NCI-H1694 (cell line): ENCODE measurements around the gene LRCOL1.
A peak's percentile ranks its signal among the peaks of the same experiment; 100 is the strongest.

Source experiments
- DNase-seq: peaks from one replicate; lab custom pipeline; 2025; lab: John Stamatoyannopoulos, UW

Gene LRCOL1

DNA sequence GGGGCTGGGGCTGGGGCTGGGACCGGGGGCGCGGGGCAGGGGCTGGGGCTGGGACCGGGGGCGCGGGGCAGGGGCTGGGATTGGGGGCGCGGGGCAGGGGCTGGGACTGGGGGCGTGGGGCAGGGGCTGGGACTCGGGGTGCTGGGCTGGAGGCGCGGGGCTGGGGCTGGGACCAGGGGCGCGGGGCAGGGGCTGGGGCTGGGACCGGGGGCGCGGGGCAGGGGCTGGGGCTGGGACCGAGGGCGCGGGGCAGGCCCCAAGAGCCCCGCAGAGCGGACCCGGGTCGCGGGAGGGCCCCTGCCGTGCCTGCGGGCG lies 8.6 kb upstream of the LRCOL1 start:
- no peak for DNase-seq

GRCh38 chr12:132618683-132619043 lies 8.3 kb upstream of the LRCOL1 start, which contains the start of gene P2RX2:
P2RX2 (plus strand) TSS chr12:132618776; CDS start chr12:132618817, 41 bp downstream.
- no peak for DNase-seq

- DNase-seq, result no peak
These were observed 7.7 kb upstream of the LRCOL1 start for GRCh38 chr12:132617822-132618682.

GRCh38 chr12:132617135-132617701 lies 6.8 kb upstream of the LRCOL1 start:
- no peak for DNase-seq

- no peak for DNase-seq
These were observed 5.2 kb upstream of the LRCOL1 start for GRCh38 chr12:132615579-132616038.

DNA sequence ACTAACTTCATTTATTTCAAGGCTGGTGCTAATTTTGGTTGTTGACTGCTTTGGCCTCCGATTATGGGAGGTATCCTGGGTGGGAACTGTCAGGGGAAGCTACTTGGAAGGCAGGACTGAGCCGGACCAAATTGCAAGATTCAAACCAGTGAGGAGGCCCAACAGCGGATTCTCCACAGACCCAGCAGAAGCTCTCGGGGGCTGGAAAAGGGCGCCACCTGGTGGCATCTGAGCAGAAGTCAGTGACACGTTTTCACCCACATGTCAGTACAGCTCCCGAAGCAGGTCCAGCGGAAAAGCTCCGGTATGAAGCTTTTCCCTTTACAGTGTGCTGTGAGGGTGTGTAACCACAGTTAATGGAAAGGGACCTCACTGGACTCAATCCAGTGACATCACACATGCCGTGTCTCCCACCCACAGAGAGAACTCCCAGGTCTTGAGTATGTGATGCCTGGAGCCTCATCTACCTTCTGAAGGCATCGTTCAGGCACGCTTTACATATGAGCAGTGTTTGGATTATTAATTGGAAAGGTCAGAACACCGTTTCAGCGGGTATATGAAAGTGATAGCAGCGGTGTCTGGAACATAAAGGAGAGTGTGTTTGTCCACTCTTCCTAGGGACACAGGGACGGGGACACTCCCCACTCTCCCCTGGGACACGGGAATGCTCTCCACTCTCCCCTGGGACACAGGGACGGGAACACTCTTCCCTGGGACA lies 4.6 kb upstream of the LRCOL1 start:
- DNase-seq, result peak; percentile 76

DNA sequence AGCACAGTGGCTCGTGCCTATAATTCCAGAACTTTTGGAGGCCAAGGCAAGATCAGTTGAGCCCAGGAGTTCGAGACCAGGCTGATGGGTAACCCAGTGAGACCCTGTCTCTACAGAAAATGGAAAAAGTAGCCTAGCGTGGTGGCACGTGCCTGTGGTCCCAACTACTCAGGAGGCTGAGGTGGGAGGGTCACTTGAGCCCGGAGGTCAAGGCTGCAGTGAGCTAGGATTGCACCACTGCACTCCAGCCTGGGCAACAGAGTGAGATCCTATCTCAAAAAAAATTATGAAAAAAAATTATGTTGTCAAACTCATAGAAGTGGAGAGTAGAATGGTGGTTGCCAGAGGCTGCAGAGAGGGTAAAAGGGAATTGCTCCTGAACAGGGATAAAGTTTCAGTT lies 3.6 kb upstream of the LRCOL1 start:
- DNase-seq, result no peak

DNA sequence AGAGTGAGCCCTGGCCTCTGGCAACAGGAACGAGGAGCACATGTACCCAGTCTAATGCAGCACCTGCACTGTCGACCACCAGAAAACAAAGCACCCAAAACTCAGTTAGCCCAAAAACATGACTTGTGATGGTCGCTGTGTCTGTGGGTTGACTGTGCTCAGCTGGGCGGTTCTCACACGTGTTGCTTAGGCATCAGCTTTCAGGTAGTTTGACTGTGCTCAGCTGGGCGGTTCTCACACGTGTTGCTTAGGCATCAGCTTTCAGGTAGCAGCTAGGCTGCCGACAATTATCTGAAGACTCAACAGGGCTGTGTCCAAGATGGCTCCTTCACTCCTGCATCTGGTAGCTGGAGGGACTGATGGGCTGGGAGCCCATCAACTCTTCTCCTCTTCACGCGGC lies 1.2 kb upstream of the LRCOL1 start:
- no peak for DNase-seq

GRCh38 chr12:132610866-132611602 lies 652 bp upstream of the LRCOL1 start:
- DNase-seq, result no peak

DNA sequence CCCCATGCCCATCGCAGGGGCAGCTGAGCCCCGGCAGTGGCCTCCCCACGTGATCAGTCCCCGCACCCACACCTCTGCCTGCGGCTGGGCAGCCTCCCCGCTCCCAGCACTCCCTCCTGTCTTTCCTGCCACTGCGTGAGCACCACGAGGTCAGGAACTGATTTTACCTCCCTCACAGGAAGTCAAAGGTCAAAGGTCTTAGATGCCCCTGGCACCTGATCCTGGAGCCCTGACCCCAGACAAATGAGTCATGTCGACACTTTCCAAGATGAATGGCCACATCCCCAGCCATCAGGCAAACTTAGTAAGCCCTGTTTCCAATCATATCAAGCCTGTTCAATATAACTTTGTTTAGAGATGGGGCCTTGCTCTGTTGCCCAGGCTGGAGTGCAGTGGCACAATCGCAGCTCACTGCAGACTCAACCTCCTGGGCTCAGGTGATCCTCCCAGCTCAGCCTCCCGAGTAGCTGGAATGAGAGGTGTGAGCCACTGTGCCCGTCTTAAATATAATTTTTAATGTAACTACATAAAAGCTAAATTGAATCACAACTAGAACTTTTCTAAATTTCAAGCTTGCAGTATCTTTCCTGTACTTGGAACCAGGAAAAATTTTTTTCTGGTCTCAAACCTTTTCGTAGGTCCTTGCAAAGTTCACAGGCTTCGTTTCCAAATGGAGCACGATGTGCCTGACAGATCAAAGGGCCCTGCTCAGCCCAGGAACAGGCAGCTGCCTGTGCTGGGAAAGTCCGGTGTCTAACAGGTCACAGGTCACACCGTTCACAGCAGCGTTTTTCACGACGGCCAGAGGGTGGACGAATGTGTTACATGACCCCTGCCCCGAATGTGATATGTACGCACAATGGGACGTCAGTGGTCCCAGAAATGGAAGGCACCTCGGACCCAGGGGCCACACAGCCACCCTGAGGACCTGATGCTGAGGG lies 1.9 kb downstream of the LRCOL1 start:
- no peak for DNase-seq

DNA sequence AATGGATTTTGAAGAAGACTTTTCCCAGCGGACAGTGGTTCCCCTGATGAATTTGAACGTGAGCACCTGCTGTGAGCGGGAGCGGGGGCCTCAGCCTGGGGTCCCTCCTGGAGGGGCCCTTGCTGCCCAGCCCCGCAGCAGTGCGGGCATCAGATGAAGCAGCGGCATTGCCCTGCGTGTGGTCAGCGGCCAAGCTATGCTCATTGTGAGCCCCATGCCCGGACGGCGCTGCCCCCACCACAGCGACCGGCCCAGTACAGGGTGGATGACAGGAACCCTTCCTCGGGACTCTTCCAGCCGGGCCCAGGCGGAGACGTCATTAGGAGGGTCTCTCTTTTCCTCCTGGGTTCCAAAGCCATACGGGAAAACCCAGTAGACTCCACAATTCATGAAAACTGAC lies 3.5 kb downstream of the LRCOL1 start:
- DNase-seq, result no peak

DNA sequence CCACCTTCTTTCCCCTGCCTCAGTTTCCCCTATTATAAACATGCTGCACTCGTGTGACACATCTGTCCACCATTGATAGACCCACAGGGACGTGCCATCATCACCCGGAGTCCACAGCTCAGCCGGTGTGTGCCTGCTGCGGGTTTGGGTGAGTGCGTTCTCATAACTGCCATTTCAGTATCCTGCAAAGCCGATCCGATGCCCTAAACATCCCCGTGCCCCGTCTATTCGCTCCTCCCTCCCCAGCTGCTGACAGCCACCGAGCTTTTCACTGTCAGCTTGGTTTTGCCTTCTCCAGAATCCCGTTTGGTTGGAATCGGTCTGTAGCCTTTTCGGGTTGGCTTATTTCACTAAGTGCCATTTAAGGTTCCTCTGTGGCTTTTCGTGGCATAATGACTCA lies 3.9 kb downstream of the LRCOL1 start:
- DNase-seq, result peak; percentile 36

DNA sequence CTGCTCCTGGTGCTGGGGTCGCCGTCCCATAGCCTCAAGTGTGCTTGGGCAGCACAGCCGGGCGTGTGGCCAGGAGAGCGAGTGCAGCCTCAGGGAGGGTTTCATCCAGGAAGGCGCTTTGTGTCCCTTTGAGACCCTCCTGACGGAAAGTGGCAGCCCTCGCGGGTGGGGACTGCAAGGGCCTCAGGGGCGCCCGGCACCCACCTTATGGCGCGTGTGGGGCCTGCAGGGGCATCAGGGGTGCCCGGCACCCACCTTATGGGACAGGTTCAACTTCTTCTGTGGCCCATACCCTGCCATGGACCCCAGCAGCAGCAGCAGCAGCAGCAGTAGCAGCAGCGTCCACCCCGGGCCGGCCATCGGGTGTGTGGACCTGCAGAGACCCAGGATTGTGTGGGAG lies 4.5 kb downstream of the LRCOL1 start:
- no peak for DNase-seq

DNA sequence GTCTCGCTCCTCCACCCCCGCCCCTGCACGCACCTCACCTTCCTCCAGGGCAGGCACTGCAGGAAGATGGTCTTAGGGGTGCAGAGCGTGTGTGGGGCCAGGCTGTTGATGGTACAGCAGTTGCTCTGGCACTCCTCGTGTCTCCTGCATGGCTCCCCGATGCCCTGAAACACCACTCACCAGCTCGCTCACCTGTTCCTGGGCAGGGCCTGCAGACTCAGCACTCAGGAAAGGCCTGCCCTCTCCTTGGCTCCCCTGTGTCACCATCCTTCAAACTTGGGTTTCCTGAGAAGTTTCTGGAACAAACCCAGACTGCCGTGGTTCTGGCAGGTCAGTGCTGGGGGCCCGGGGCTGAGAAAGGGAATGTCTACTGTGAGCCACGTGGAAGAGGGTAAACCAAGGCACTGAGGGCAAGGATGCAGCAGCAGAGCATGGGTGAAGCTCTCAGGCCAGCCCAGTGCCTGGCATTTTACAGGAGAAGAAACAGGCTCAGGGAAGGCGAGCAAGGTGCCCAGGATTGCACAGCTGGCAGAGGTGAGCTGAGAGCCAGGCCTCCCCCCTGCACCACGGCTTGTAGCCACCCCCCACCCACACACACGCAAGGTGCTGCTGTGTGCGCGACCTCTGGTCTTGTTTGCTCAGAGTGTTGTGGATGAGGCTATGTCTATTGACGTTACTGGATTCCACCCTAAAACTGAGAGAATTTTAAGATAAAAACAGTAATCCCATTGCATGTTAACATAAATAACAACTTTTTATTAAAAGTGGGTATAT lies 5.5 kb downstream of the LRCOL1 start:
- DNase-seq, result no peak

DNA sequence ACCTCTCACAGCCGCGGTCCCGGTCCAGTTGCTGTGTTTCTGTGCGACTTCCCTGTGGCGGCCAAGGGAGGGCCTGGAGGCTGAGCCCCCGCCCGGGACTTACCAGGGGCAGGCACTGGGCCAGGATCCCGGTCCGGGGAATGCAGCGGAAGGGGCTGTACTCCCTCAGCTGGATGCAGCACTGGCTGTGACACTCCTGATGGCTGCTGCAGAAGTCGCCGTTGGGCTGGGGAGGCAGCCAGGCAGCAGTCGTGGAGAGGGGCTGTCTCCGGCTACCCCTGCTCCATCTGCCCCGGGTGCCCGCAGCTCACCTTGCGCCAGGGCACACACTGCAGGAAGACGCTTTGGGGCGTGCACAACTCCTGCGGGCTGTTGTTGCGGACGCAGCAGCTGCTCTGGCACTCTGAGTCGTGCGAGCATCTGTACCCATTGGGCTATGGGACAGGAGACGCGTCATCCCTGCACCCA lies 6.2 kb downstream of the LRCOL1 start:
- DNase-seq, result no peak

DNA sequence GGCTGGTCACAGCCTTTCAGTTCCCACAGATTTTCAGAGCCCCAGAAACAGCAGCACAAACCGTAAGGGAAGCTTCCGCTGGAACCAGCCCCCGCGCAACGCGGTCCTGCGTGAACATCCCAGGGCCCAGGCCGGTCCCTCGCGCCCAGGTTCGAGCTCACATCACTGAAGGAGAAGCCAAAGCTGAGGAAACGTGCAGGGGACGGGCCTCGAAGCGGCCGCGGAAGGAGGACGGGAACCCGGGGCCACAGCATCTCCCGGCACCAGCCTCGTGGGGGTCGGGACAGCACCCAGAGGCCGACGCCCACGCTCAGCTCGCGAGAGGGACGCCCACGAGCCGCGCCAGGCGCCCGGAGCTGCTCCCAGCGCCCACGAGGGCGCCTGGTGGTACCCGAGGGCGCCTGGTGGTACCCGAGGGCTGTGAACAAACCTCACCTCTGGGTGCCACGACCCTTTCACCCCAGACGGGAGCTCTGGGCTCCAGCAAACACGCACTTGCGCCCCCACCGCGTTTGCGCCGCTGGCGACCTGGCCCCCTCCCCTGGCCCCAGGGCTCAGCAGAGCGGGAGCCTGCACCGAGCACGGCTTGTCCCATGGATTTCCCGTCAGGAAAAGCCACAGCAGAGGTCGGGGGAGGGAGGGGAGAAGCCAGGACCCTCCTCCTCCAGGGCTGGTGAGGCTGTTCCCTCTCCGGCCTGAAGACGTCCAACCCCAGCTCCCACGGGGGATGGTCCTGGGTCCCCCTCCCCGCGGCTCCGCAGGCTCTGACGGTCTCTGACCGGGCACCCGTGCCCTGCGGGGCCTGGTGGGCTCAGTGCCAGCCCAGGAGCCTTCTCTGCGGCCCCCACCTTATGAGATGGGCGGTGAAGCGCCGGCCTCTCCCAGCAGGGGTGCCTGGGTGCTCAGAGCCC lies 6.9 kb downstream of the LRCOL1 start:
- DNase-seq, result no peak

- no peak for DNase-seq
These were observed 7.7 kb downstream of the LRCOL1 start for GRCh38 chr12:132602572-132603239.

- no peak for DNase-seq
These were observed 9.1 kb downstream of the LRCOL1 start for GRCh38 chr12:132601171-132601883.
